Raji (cell line): ENCODE data around the gene C19orf12.

ENCODE experiments used
- POLR2A ChIP-seq: IDR thresholded peaks from 2 replicates; pipeline ENCODE4 v1.6.1; 2011; ENCODE audit warnings: low read depth, low read length, control low read depth; ENCODE audit not compliant: insufficient read depth

C19orf12 gene

GRCh38 chr19:29666578-29667386 is 48.3 kb downstream of the C19orf12 start:
- TF ChIP-seq POLR2A, result no peak

GRCh38 chr19:29665826-29666577 is 49.1 kb downstream of the C19orf12 start:
- no peak for TF ChIP-seq POLR2A

- peak; percentile 16; the same call in 1 of the 2 replicates for TF ChIP-seq POLR2A
Measured at GRCh38 chr19:29665215-29665825, 49.7 kb downstream of the C19orf12 start, which contains the start of gene PLEKHF1. Gene PLEKHF1 (plus strand): TSS chr19:29665461. CDS start chr19:29673840, 8,379 bp downstream.

- no peak for TF ChIP-seq POLR2A
Measured at GRCh38 chr19:29664753-29665214, 50.3 kb downstream of the C19orf12 start.

GRCh38 chr19:29663861-29664752 is 51.0 kb downstream of the C19orf12 start:
- no peak for TF ChIP-seq POLR2A

GRCh38 chr19:29662604-29663404 is 52.3 kb downstream of the C19orf12 start:
- no peak for TF ChIP-seq POLR2A

GRCh38 chr19:29662278-29662603 is 52.8 kb downstream of the C19orf12 start:
- no peak for TF ChIP-seq POLR2A

- no peak for TF ChIP-seq POLR2A
Measured at GRCh38 chr19:29660835-29661234, 54.2 kb downstream of the C19orf12 start.

GRCh38 chr19:29658221-29658991 is 56.7 kb downstream of the C19orf12 start:
- TF ChIP-seq POLR2A, result no peak

- no peak for TF ChIP-seq POLR2A
Measured at GRCh38 chr19:29655648-29656335, 59.3 kb downstream of the C19orf12 start.

- no peak for TF ChIP-seq POLR2A
Measured at GRCh38 chr19:29653398-29653797, 61.7 kb downstream of the C19orf12 start.

- no peak for TF ChIP-seq POLR2A
Measured at GRCh38 chr19:29651622-29652394, 63.3 kb downstream of the C19orf12 start.
